Heart right ventricle (tissue), 16 donors: Measurements from ENCODE around the gene C12orf76. TPM values are rescaled to one million over a fixed set of nuclear protein-coding genes. Genes with fewer than 3 reads are reported as not detected.
A peak's percentile ranks its signal among the peaks of the same experiment; 100 is the strongest.
"Not testable (repeated sequence)": the region's sequence is repeated elsewhere in the genome, so short reads cannot be mapped to it uniquely, and the experiment has no call there.

Experiments used
- ATAC-seq, 8 donors: fragments of 200-7000 bp; cut with Tn5 transposase; one replicate each; pipeline ENCODE4 v1.9.1; 2020; ENCODE audit warnings: mild to moderate bottlenecking in 8 of 8, moderate library complexity in 8 of 8, moderate number of reproducible peaks in 1 of 8
- DNase-seq, 2 donors: peaks; one replicate each; pipeline ENCODE4 v3.0.0-alpha.2; 2020
- H3K27ac ChIP-seq, 10 donors: fragments of 200-600 bp; sonication (generic) in 2 of 10; one replicate each; pipeline versions ENCODE4 v1.5.0 to v1.8.0; 2020 to 2022; ENCODE audit warnings: mild to moderate bottlenecking in 3 of 10
- H3K27me3 ChIP-seq, 7 donors: fragments of 200-600 bp; one replicate each; pipeline ENCODE4 v1.8.0; 2021 to 2022; ENCODE audit warnings: mild to moderate bottlenecking in 2 of 7
- H3K36me3 ChIP-seq, 9 donors: fragments of 200-600 bp; sonication (generic) in 1 of 9; one replicate each; pipeline versions ENCODE4 v1.5.0 to v1.8.0; 2020 to 2022; ENCODE audit warnings: mild to moderate bottlenecking in 2 of 9
- H3K4me1 ChIP-seq, 9 donors: fragments of 200-600 bp; sonication (generic) in 1 of 9; one replicate each; pipeline versions ENCODE4 v1.5.0 to v1.8.0; 2020 to 2022; ENCODE audit warnings: mild to moderate bottlenecking in 4 of 9
- H3K4me3 ChIP-seq, 10 donors: fragments of 200-600 bp; sonication (generic) in 2 of 10; one replicate each; pipeline versions ENCODE4 v1.5.0 to v1.8.0; 2020 to 2022; ENCODE audit warnings: mild to moderate bottlenecking in 7 of 10, moderate library complexity in 2 of 10
- H3K9me3 ChIP-seq, 11 donors: fragments of 200-600 bp in 10 of 11; sonication (generic) in 2 of 11; one replicate each; pipeline versions ENCODE4 v1.5.0 to v1.8.0; 2013 to 2022; ENCODE audit warnings: mild to moderate bottlenecking in 2 of 11, control low read depth in 1 of 11, moderate library complexity in 1 of 11
- CTCF ChIP-seq, 9 donors: fragments of 200-600 bp; sonication (generic) in 2 of 9; IDR thresholded peaks; one replicate each; pipeline versions ENCODE4 v1.5.0 to v1.8.0; 2021 to 2022; ENCODE audit warnings: antibody characterized with exemption in 9 of 9, mild to moderate bottlenecking in 5 of 9, moderate library complexity in 1 of 9
- WGBS, 2 donors: extraction: QIAGEN DNeasy Blood & Tissue Kit; methylation state at CpG; one replicate each; pipeline ENCODE4 v1.1.7; 2013; ENCODE audit warnings: inconsistent platforms in 1 of 2; 5-methylcytosine and 5-hydroxymethylcytosine counted together
- intact Hi-C, 10 donors: fragments of 100-400 bp; cut with DNase I; formaldehyde crosslinking; loops; one replicate each; pipeline versions ENCODE4 v1.11.1 to v1.14.2; 2022
- polyA plus RNA-seq, 2 donors: library from polyadenylated mRNA; stranded (reverse); fragments of 200-250 nt; gene quantifications; one replicate each; pipeline ENCODE4 v1.2.3, GENCODE V29; 2013
- total RNA-seq, 10 donors: library from RNA; stranded (reverse); fragmentation: NEBNext Ultra II Directional in 3 of 10; extraction: Animal tissue kit (Norgen Biotek cat#: 25700) in 3 of 10; gene quantifications; one replicate each; pipeline versions ENCODE4 v1.2.1 to v1.2.4, GENCODE V29; 2021 to 2023
- donor health status: Arrhythmogenic right ventricular cardiomyopathy.
- donor health status: ischemic (EF 13 %, LVEDD 7.1; RV severe dilation, severe dysfunction).
- donor health status: healthy with polysubstance abuse.
- donor health status: DM: no; HTN: yes; CAD: no.
- donor health status: DM: no; HTN: no; CAD: no.
- donor health status: ischemic (EF 25% LVEDD 6.9; RV normal size, moderate dysfunction).
- donor health status: ischemic (EF 25% LVEDD 5.7; RV mildly dilated, moderate dysfunction).
- donor health status: healthy.
- donor health status: DM: yes; HTN: yes; CAD: no.
- donor health status: Ischemic cardiomyopathy.
- donor health status: ischemic (EF 35%, LVEDD 5.7; RV mildly dilated, moderate dysfunction).
- donor health status: nonischemic (EF 11% LVEDD 7.7; RV severe dilation, severe dysfunction).
- donor health status: DM: yes; HTN: yes; CAD: no.
- donor health status: PGD.
- donor health status: ischemic (EF 29% LVEDD 5.4; RV normal size, mild dysfunction).
- donor health status: nonischemic (EF 23%, LVEDD 6.1; RV moderate dilation, normal function).

Gene C12orf76
- total and polyA plus RNA-seq, 12 donors = 3.7 to 8.3 (median 5.7) TPM

GRCh38 chr12:110090266-110091135 is 42.2 kb upstream of the C12orf76 start:
- intact Hi-C loops = no loop called here
- Histone ChIP-seq H3K4me1 (peaks cover 0 to 19% (median 0%) of the 10 kb centered on the region in 9 donors), H3K27ac (no peak overlapping the region), H3K36me3 (no peaks in the 10 kb centered on the region), H3K27me3 (peaks cover 0 to 5% (median 0%) of the 10 kb centered on the region in 7 donors), H3K9me3 (no peaks in the 10 kb centered on the region), H3K4me3 (no peak overlapping the region)
- no peak for ATAC-seq
- 75 to 78% methylated on average over 8 of the region's 8 CpGs for WGBS, 2 donors
- no peak for DNase-seq
- no peak for TF ChIP-seq CTCF (IDR thresholded peaks at IDR 0.05)

- DNase-seq = no peak
- TF ChIP-seq CTCF (IDR thresholded peaks at IDR 0.05) = no peak
- H3K36me3 ChIP-seq = no peaks in the 10 kb centered on the region
- H3K4me1 ChIP-seq = peaks cover 0 to 19% (median 0%) of the 10 kb centered on the region in 9 donors
- peak overlapping the region in 2 of 10 donors; percentile 12 to 68 for H3K27ac ChIP-seq
- H3K4me3 ChIP-seq = no peak overlapping the region
- intact Hi-C loops = no loop called here
- 74 to 90% methylated on average over 5 of the region's 5 CpGs for WGBS, 2 donors
- peak in 7 of 8 donors; percentile 43 to 84 (median 53) for ATAC-seq
- H3K9me3 ChIP-seq = no peaks in the 10 kb centered on the region
- peaks cover 0 to 5% (median 0%) of the 10 kb centered on the region in 7 donors for H3K27me3 ChIP-seq
These were observed 40.6 kb upstream of the C12orf76 start for GRCh38 chr12:110088936-110089335.

GRCh38 chr12:110088216-110088615 is 39.9 kb upstream of the C12orf76 start:
- H3K27me3 ChIP-seq, H3K36me3 ChIP-seq, DNase-seq, intact Hi-C loops, H3K4me3 ChIP-seq, H3K9me3 ChIP-seq: not testable (repeated sequence)
- WGBS, 2 donors = 87 to 89% methylated on average over 6 of the region's 6 CpGs
- peaks cover 0 to 19% (median 0%) of the 10 kb centered on the region in 9 donors for H3K4me1 ChIP-seq
- H3K27ac ChIP-seq = peak overlapping the region in 1 of 10 donors; percentile 68
- ATAC-seq = peak in 5 of 8 donors; percentile 48 to 61 (median 59)

- WGBS, 2 donors = 69 to 81% methylated on average over 4 of the region's 4 CpGs
- Histone ChIP-seq H3K4me1 (peaks cover 0 to 24% (median 0%) of the 10 kb centered on the region in 9 donors), H3K36me3 (no peaks in the 10 kb centered on the region), H3K27me3 (peaks cover 0 to 4% (median 0%) of the 10 kb centered on the region in 7 donors), H3K4me3 (no peak overlapping the region), H3K9me3 (no peaks in the 10 kb centered on the region), H3K27ac (no peak overlapping the region)
- DNase-seq = no peak
- no peak for TF ChIP-seq CTCF (IDR thresholded peaks at IDR 0.05)
- intact Hi-C loops = no loop called here
- peak in 1 of 8 donors; percentile 12 for ATAC-seq
These were observed 36.1 kb upstream of the C12orf76 start for GRCh38 chr12:110084314-110085015.
